H9 (cell line): ENCODE data around the gene NSF. TPM values are rescaled to one million over a fixed set of nuclear protein-coding genes. Genes with fewer than 3 reads are reported as not detected.

ENCODE experiments used
- DNase-seq: peaks from one replicate; pipeline ENCODE4 v3.0.0-alpha.2; 2017
- H2AFZ ChIP-seq: one replicate; pipeline ENCODE4 v1.6.1; 2013; ENCODE audit warnings: mild to moderate bottlenecking, low read length, control low read depth, moderate library complexity
- H2AK5ac ChIP-seq: 2 replicates; pipeline ENCODE4 v1.6.1; 2013; ENCODE audit warnings: low read length, control low read depth, mixed read lengths; ENCODE audit not compliant: insufficient read length
- H2BK120ac ChIP-seq: one replicate; pipeline ENCODE4 v1.6.1; 2013; ENCODE audit warnings: low read depth, mild to moderate bottlenecking, low read length, control low read depth, inconsistent platforms; ENCODE audit not compliant: poor library complexity, severe bottlenecking
- H2BK12ac ChIP-seq: 2 replicates; pipeline ENCODE4 v1.6.1; 2013; ENCODE audit warnings: low read length, control low read depth, mixed read lengths, low read depth; ENCODE audit not compliant: insufficient read length
- H2BK15ac ChIP-seq: 2 replicates; pipeline ENCODE4 v1.6.1; 2013; ENCODE audit warnings: low read depth, low read length, control low read depth
- H2BK20ac ChIP-seq: one replicate; pipeline ENCODE4 v1.6.1; 2013; ENCODE audit warnings: low read depth, mild to moderate bottlenecking, low read length, control low read depth, inconsistent platforms; ENCODE audit not compliant: poor library complexity, severe bottlenecking
- H2BK5ac ChIP-seq: 2 replicates; pipeline ENCODE4 v1.6.1; 2013; ENCODE audit warnings: low read length, control low read depth, mixed read lengths; ENCODE audit not compliant: insufficient read length
- H3K14ac ChIP-seq: 2 replicates; pipeline ENCODE4 v1.6.1; 2013; ENCODE audit warnings: low read length, control low read depth; ENCODE audit not compliant: insufficient read depth
- H3K18ac ChIP-seq: 2 replicates; pipeline ENCODE4 v1.6.1; 2013; ENCODE audit warnings: low read depth, mild to moderate bottlenecking, mixed read lengths, low read length, control low read depth; ENCODE audit not compliant: insufficient read length
- H3K23ac ChIP-seq: 2 replicates; pipeline ENCODE4 v1.6.1; 2013; ENCODE audit warnings: low read length, control low read depth, mixed read lengths, low read depth; ENCODE audit not compliant: insufficient read length
- H3K23me2 ChIP-seq: 2 replicates; pipeline ENCODE4 v1.6.1; 2013; ENCODE audit warnings: low read depth, mild to moderate bottlenecking, mixed read lengths, low read length, control low read depth; ENCODE audit not compliant: insufficient read length, poor library complexity, severe bottlenecking
- H3K27ac ChIP-seq: 2 replicates; pipeline ENCODE4 v1.5.1; 2013; ENCODE audit warnings: low read length, control low read depth, mixed read lengths, low read depth; ENCODE audit not compliant: insufficient read length
- H3K27me3 ChIP-seq: 2 replicates; pipeline ENCODE4 v1.6.1; 2013; ENCODE audit warnings: low read length, control low read depth, inconsistent platforms; ENCODE audit not compliant: insufficient read depth
- H3K4ac ChIP-seq: 2 replicates; pipeline ENCODE4 v1.6.1; 2013; ENCODE audit warnings: low read depth, mild to moderate bottlenecking, control low read depth, inconsistent platforms, low read length, moderate library complexity
- H3K4me1 ChIP-seq: 2 replicates; pipeline ENCODE4 v1.6.1; 2013; ENCODE audit warnings: low read length, control low read depth, inconsistent platforms; ENCODE audit not compliant: insufficient read depth
- H3K4me2 ChIP-seq: 2 replicates; pipeline ENCODE4 v1.6.1; 2013; ENCODE audit warnings: low read length, control low read depth, mixed read lengths; ENCODE audit not compliant: insufficient read length, insufficient read depth
- H3K56ac ChIP-seq: 2 replicates; pipeline ENCODE4 v1.6.1; 2013; ENCODE audit warnings: low read depth, mild to moderate bottlenecking, mixed read lengths, low read length, control low read depth; ENCODE audit not compliant: insufficient read length
- H3K79me1 ChIP-seq: 2 replicates; pipeline ENCODE4 v1.6.1; 2013; ENCODE audit warnings: low read depth, mild to moderate bottlenecking, moderate library complexity, low read length, control low read depth, inconsistent platforms; ENCODE audit not compliant: insufficient read depth, poor library complexity, severe bottlenecking
- H3K79me2 ChIP-seq: 2 replicates; pipeline ENCODE4 v1.6.1; 2013; ENCODE audit warnings: low read length, control low read depth, inconsistent platforms; ENCODE audit not compliant: insufficient read depth
- H3K9ac ChIP-seq: 2 replicates; pipeline ENCODE4 v1.6.1; 2013; ENCODE audit warnings: low read length, control low read depth, mixed read lengths; ENCODE audit not compliant: insufficient read length; ENCODE audit errors: extremely low read depth
- H3K9me3 ChIP-seq: one replicate; pipeline ENCODE4 v1.6.1; 2013; ENCODE audit warnings: low read depth, low read length, inconsistent platforms; ENCODE audit not compliant: control insufficient read depth
- H3T11ph ChIP-seq: one replicate; pipeline ENCODE4 v1.6.1; 2013; ENCODE audit warnings: mild to moderate bottlenecking, low read length, control low read depth, inconsistent platforms
- H4K20me1 ChIP-seq: one replicate; pipeline ENCODE4 v1.6.1; 2013; ENCODE audit not compliant: control insufficient read depth, insufficient read length, insufficient read depth
- H4K5ac ChIP-seq: 2 replicates; pipeline ENCODE4 v1.6.1; 2013; ENCODE audit warnings: low read depth, mild to moderate bottlenecking, mixed read lengths, low read length, control low read depth; ENCODE audit not compliant: insufficient read length
- H4K8ac ChIP-seq: replicated peaks from 2 replicates; pipeline ENCODE4 v1.6.1; 2013; ENCODE audit warnings: low read length, control low read depth, mixed read lengths, low read depth; ENCODE audit not compliant: insufficient read length
- H4K91ac ChIP-seq: 2 replicates; pipeline ENCODE4 v1.6.1; 2013; ENCODE audit warnings: low read depth, mild to moderate bottlenecking, moderate library complexity, mixed read lengths, low read length, control low read depth; ENCODE audit not compliant: insufficient read length
- H3K27ac Mint-ChIP-seq, 3 experiments: 2 replicates in 2 of 3; 3 replicates in 1 of 3; pipeline ENCODE4 v1.8.0; 2020 to 2021; ENCODE audit warnings: mixed read lengths in 3 of 3, mild to moderate bottlenecking in 1 of 3, moderate library complexity in 1 of 3
- H3K27me3 Mint-ChIP-seq: 2 replicates; pipeline ENCODE4 v1.8.0; 2021; ENCODE audit warnings: low read depth, mild to moderate bottlenecking, moderate library complexity, mixed read lengths
- H3K36me3 Mint-ChIP-seq, 3 experiments: 2 replicates in 2 of 3; 3 replicates in 1 of 3; pipeline ENCODE4 v1.8.0; 2020 to 2021; ENCODE audit warnings: low read depth in 3 of 3, mixed read lengths in 3 of 3; ENCODE audit not compliant: insufficient read depth in 1 of 3
- H3K4me1 Mint-ChIP-seq, 2 experiments: 2 replicates each; pipeline ENCODE4 v1.8.0; 2020; ENCODE audit warnings: mixed read lengths in 2 of 2
- H3K4me3 Mint-ChIP-seq, 2 experiments: 2 replicates in 1 of 2; 3 replicates in 1 of 2; pipeline ENCODE4 v1.8.0; 2020 to 2021; ENCODE audit warnings: mild to moderate bottlenecking in 2 of 2, mixed read lengths in 2 of 2, moderate library complexity in 1 of 2
- H3K9me3 Mint-ChIP-seq, 2 experiments: 2 replicates in 1 of 2; 3 replicates in 1 of 2; pipeline ENCODE4 v1.8.0; 2020; ENCODE audit warnings: mild to moderate bottlenecking in 2 of 2, mixed read lengths in 2 of 2, moderate library complexity in 1 of 2
- CTCF ChIP-seq: fragments of 200-600 bp; sonication (generic); conservative IDR thresholded peaks from 3 replicates; pipeline ENCODE4 v1.8.0; 2021; ENCODE audit warnings: antibody characterized with exemption, mild to moderate bottlenecking
- WGBS: extraction: QIAGEN DNeasy Blood & Tissue Kit; methylation state at CpG from one replicate; pipeline ENCODE4 v1.1.7; 2013; ENCODE audit warnings: missing lambda C conversion rate, low lambda C conversion rate, mixed read lengths; ENCODE audit not compliant: insufficient read length; ENCODE audit errors: extremely low coverage; 5-methylcytosine and 5-hydroxymethylcytosine counted together
- total RNA-seq: library from RNA; stranded (reverse); gene quantifications from 2 replicates; pipeline ENCODE4 v1.2.1, GENCODE V29; 2021

NSF gene
- total RNA-seq, 1 experiment from 2014 or later, result 36.4 TPM

GRCh38 chr17:46742565-46743270, 152.2 kb downstream of the NSF start:
- no peaks in the 10 kb centered on the region for H3K27me3 Mint-ChIP-seq
- Histone ChIP-seq H2BK120ac (no peak overlapping the region), H3K27ac (no peak overlapping the region), H3K79me2 (no peaks in the 10 kb centered on the region), H3K18ac (no peak overlapping the region), H2BK20ac (no peak overlapping the region), H2AFZ (no peak overlapping the region), H3K14ac (no peak overlapping the region), H3K56ac (no peak overlapping the region), H2BK5ac (no peak overlapping the region), H2AK5ac (no peak overlapping the region), H4K20me1 (no peaks in the 10 kb centered on the region), H3K9me3 (no peaks in the 10 kb centered on the region), H3K79me1 (no peaks in the 10 kb centered on the region), H3K4ac (no peak overlapping the region), H3K27me3 (no peaks in the 10 kb centered on the region), H4K91ac (no peak overlapping the region), H2BK15ac (no peak overlapping the region), H4K5ac (no peak overlapping the region), H2BK12ac (no peak overlapping the region), H4K8ac (no peak overlapping the region), H3K23me2 (no peaks in the 10 kb centered on the region), H3K4me2 (no peak overlapping the region), H3T11ph (no peak overlapping the region), H3K4me1 (no peaks in the 10 kb centered on the region), H3K23ac (no peak overlapping the region), H3K9ac (no peak overlapping the region)
- no peak for TF ChIP-seq CTCF
- peaks cover 0 to 2% (median 0%) of the 10 kb centered on the region in 3 experiments; a peak in 3 of 7 replicates for H3K36me3 Mint-ChIP-seq
- no peak overlapping the region; a peak in 1 of 7 replicates for H3K27ac Mint-ChIP-seq
- no peak overlapping the region for H3K4me3 Mint-ChIP-seq
- no CpG with 5 or more reads among the region's 7 CpGs for WGBS
- no peaks in the 10 kb centered on the region for H3K9me3 Mint-ChIP-seq
- no peak for DNase-seq
- peaks cover 26 to 31% of the 10 kb centered on the region in 2 experiments for H3K4me1 Mint-ChIP-seq
